BLaER1 (cell line): Measurements from ENCODE around the gene ASIC3.

ENCODE experiments used
- H3K27ac ChIP-seq: shearing (Covaris generic); formaldehyde crosslinking; 2 replicates; pipeline ENCODE4 v1.8.1; 2022
- H3K27me3 ChIP-seq: shearing (Covaris generic); formaldehyde crosslinking; 2 replicates; pipeline ENCODE4 v1.8.1; 2022
- H3K36me3 ChIP-seq: shearing (Covaris generic); formaldehyde crosslinking; 2 replicates; pipeline ENCODE4 v1.8.1; 2022
- H3K4me1 ChIP-seq: shearing (Covaris generic); formaldehyde crosslinking; 2 replicates; pipeline ENCODE4 v1.8.1; 2022
- H3K4me2 ChIP-seq: shearing (Covaris generic); formaldehyde crosslinking; 2 replicates; pipeline ENCODE4 v1.8.1; 2022
- H3K4me3 ChIP-seq: shearing (Covaris generic); formaldehyde crosslinking; 2 replicates; pipeline ENCODE4 v1.8.1; 2022
- H3K9ac ChIP-seq: shearing (Covaris generic); formaldehyde crosslinking; 2 replicates; pipeline ENCODE4 v1.8.1; 2022
- H3K9me3 ChIP-seq: shearing (Covaris generic); formaldehyde crosslinking; 2 replicates; pipeline ENCODE4 v1.8.1; 2022
- H4K20me1 ChIP-seq: shearing (Covaris generic); formaldehyde crosslinking; 2 replicates; pipeline ENCODE4 v1.8.1; 2022
- Cebpa-rat ChIP-seq: shearing (Covaris generic); IDR thresholded peaks from 2 replicates; pipeline ENCODE4 v1.8.1; 2022

The ASIC3 gene

DNA sequence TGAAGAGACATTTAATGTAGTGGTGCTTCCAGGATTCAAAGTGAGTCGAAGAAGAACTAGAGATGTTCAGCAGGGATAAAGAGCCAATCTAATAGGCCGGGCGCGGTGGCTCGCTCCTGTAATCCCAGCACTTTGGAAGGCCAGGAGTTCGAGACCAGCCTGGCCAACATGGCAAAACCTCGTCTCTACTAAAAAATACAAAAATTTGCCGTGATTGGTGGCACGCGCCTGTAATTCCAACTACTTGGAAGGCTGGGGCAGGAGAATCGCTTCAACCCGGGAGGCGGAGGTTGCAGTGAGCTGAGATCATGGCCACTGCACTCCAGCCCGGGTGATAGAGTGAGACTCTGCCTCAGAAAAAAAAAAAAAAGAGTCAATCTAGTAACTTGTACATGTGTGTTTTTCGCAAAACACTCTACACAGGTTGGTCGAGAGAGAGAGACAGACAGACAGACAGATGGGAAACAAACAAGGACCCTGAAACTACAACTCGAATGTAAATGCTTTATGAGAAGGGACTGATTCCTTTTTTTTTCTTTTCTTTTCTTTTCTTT is 19.3 kb upstream of the ASIC3 start:
- H4K20me1 ChIP-seq, result 0 out of 2 replicates have a peak, but pooled peaks cover 6% of the 10 kb centered on the region
- TF ChIP-seq Cebpa-rat, result no peak
- H3K27ac ChIP-seq, result peak overlapping the region; percentile 50

DNA sequence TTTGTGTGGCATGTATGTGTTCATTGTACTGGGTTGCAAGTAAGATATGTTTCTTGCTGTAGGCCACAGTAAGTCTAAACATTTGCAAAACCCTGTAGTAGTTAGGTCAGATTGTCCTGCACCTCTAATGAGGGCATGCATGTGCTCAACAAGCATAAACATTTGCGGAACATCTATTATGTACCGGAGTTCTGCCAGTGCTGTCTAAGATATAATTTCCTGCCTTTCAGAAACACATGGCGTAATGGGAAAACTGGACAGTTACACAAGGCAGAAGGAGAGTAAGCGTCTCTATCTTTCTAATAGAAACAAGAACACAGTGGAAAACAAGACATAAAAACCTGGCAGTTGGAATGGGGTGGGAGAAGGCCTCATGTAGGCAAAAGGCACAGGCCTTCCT is 17.3 kb upstream of the ASIC3 start:
- Histone ChIP-seq H3K4me1 (peaks cover 21% of the 10 kb centered on the region), H3K27me3 (peaks cover under 1% of the 10 kb centered on the region; the same call in 1 of the 2 replicates), H3K27ac (no peak overlapping the region), H3K9ac (0 out of 2 replicates have a peak overlapping the region, but pooled peaks have one; percentile 15), H3K9me3 (no peaks in the 10 kb centered on the region), H3K4me3 (no peak overlapping the region), H3K36me3 (peaks cover 33% of the 10 kb centered on the region), H3K4me2 (no peak overlapping the region), H4K20me1 (0 out of 2 replicates have a peak, but pooled peaks cover 7% of the 10 kb centered on the region)
- TF ChIP-seq Cebpa-rat, result no peak

More for the DNA sequence above, 19.3 kb upstream of the ASIC3 start:
- Histone ChIP-seq H3K27me3 (peaks cover 3% of the 10 kb centered on the region; the same call in 1 of the 2 replicates), H3K4me1 (peaks cover 21% of the 10 kb centered on the region), H3K4me2 (peak overlapping the region; percentile 89), H3K9me3 (no peaks in the 10 kb centered on the region), H3K9ac (peak overlapping the region; percentile 60), H3K4me3 (peak overlapping the region; percentile 69), H3K36me3 (peaks cover 13% of the 10 kb centered on the region)

GRCh38 chr7:151032936-151033863 is 15.1 kb upstream of the ASIC3 start:
- Histone ChIP-seq H3K4me1 (peaks cover 20% of the 10 kb centered on the region), H3K9me3 (no peaks in the 10 kb centered on the region), H4K20me1 (0 out of 2 replicates have a peak, but pooled peaks cover 7% of the 10 kb centered on the region), H3K27ac (no peak overlapping the region), H3K9ac (0 out of 2 replicates have a peak overlapping the region, but pooled peaks have one; percentile 6), H3K4me2 (no peak overlapping the region), H3K27me3 (no peaks in the 10 kb centered on the region), H3K36me3 (peaks cover 51% of the 10 kb centered on the region), H3K4me3 (no peak overlapping the region)
- TF ChIP-seq Cebpa-rat, result no peak

- 0 out of 2 replicates have a peak, but pooled peaks cover 7% of the 10 kb centered on the region for H4K20me1 ChIP-seq
- peaks cover 26% of the 10 kb centered on the region for H3K4me1 ChIP-seq
- no peak for TF ChIP-seq Cebpa-rat
- H3K9me3 ChIP-seq, result no peaks in the 10 kb centered on the region
- no peak overlapping the region for H3K9ac ChIP-seq
- H3K36me3 ChIP-seq, result peaks cover 51% of the 10 kb centered on the region
- H3K4me2 ChIP-seq, result no peak overlapping the region
- no peaks in the 10 kb centered on the region for H3K27me3 ChIP-seq
- H3K27ac ChIP-seq, result no peak overlapping the region
- no peak overlapping the region for H3K4me3 ChIP-seq
Measured at GRCh38 chr7:151033864-151034249, 14.5 kb upstream of the ASIC3 start.

DNA sequence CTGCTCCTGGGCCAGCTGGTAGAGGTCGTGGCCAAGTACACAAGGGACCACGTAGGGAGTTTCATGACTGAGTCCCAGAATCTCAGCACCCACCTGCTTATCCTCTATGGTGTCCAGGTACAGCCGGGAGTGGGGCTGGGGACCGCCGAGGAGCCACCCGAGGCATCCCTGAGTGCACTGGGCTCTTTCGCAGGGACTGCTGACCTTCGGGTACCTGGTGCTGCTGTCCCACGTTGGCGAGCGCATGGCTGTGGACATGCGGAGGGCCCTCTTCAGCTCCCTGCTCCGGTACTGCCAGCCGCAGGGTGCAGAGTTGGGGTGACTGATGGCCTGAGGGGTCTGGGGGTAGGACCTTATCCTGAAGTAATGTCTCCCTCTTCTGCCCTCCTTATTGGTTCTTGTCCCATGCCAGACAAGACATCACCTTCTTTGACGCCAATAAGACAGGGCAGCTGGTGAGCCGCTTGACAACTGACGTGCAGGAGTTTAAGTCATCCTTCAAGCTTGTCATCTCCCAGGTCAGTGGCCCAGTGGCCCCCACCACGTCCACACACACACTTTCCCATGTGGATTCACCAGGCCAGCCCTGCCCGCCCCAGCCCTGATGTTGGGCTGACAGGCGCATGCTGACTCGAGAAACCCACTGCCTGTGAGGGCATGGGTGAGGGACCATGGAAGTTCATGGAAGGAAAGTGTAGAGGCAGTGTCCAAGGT is 13.9 kb upstream of the ASIC3 start:
- Histone ChIP-seq H3K9ac (no peak overlapping the region), H3K9me3 (no peaks in the 10 kb centered on the region), H3K36me3 (peaks cover 51% of the 10 kb centered on the region), H3K4me2 (no peak overlapping the region), H3K27me3 (no peaks in the 10 kb centered on the region), H3K4me1 (peaks cover 26% of the 10 kb centered on the region), H3K27ac (no peak overlapping the region), H4K20me1 (peaks cover 9% of the 10 kb centered on the region), H3K4me3 (no peak overlapping the region)
- TF ChIP-seq Cebpa-rat, result no peak

GRCh38 chr7:151035026-151035717 is 13.2 kb upstream of the ASIC3 start:
- no peaks in the 10 kb centered on the region for H3K9me3 ChIP-seq
- TF ChIP-seq Cebpa-rat, result no peak
- no peak overlapping the region for H3K4me3 ChIP-seq
- no peaks in the 10 kb centered on the region for H3K27me3 ChIP-seq
- no peak overlapping the region for H3K27ac ChIP-seq
- no peak overlapping the region for H3K4me2 ChIP-seq
- peaks cover 16% of the 10 kb centered on the region for H4K20me1 ChIP-seq
- no peak overlapping the region for H3K9ac ChIP-seq
- peaks cover 51% of the 10 kb centered on the region for H3K36me3 ChIP-seq
- H3K4me1 ChIP-seq, result peaks cover 26% of the 10 kb centered on the region

- TF ChIP-seq Cebpa-rat, result no peak
- H3K27ac ChIP-seq, result no peak overlapping the region
- no peak overlapping the region for H3K4me3 ChIP-seq
- no peak overlapping the region for H3K9ac ChIP-seq
- H3K36me3 ChIP-seq, result peaks cover 51% of the 10 kb centered on the region
- H3K4me1 ChIP-seq, result peaks cover 33% of the 10 kb centered on the region
- no peak overlapping the region for H3K4me2 ChIP-seq
- H3K27me3 ChIP-seq, result no peaks in the 10 kb centered on the region
- peaks cover 22% of the 10 kb centered on the region for H4K20me1 ChIP-seq
- no peaks in the 10 kb centered on the region for H3K9me3 ChIP-seq
Measured at GRCh38 chr7:151035902-151036301, 12.4 kb upstream of the ASIC3 start.

DNA sequence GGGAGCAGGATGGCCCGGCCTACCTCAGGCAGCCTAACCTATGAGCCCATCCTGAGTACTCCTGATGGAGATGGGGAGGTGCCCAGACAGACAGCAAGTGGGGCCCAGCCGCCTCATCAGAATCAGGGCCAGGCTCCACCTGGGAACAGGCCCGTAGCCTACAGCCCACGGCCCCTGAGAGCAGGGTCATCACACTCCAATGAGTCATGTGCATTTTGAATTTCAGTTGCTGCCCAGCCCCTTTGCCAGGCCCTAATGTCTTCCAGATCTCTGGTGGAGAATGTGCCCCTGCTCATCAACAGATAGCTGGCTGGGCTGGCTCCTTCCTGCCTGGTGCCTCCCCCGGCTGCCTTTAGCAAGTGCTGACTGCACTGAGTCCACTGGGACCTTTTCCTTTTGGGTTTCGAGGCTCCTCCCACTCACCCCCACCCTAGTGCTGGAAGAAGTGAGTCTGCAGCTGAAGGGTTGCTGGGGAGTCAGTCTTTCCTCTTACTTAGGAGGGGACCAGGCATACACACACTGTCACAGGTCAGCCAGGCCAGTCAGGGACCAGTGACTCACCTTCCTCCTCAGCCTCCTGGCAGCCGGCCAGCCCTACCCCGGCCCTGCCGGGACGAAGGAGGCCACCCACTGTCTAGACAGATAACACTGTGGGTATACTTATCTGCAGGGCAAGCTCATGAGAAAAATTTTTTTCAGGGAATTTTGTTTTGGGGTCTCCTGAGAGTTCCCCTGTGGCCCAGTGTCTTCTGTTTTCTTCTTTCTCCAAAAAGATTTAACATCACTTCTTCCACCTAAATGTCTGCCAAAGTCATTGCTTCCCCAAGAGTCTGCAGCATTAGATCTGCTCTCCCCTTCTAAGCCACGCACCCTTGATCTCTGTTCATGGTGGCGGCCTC is 9.1 kb upstream of the ASIC3 start:
- Histone ChIP-seq H3K4me2 (peak overlapping the region; percentile 83), H3K27me3 (no peaks in the 10 kb centered on the region), H3K4me1 (peaks cover 33% of the 10 kb centered on the region), H3K36me3 (peaks cover 40% of the 10 kb centered on the region), H3K9me3 (no peaks in the 10 kb centered on the region), H3K27ac (peak overlapping the region; percentile 75), H4K20me1 (peaks cover 16% of the 10 kb centered on the region), H3K4me3 (no peak overlapping the region), H3K9ac (peak overlapping the region; percentile 57; the same call in 1 of the 2 replicates)
- no peak for TF ChIP-seq Cebpa-rat
